ENCODE measurements around the gene RPS23. TPM values are rescaled to one million over a fixed set of nuclear protein-coding genes. Genes with fewer than 3 reads are reported as not detected.

RPS23 gene
- polyA plus RNA-seq (2013, experiment 1 of 4): 2,972 TPM
- 3,125 TPM for polyA plus RNA-seq (2013, experiment 2 of 4)
- 3,190 TPM for polyA plus RNA-seq (2013, experiment 3 of 4)
- 3,373 TPM for polyA plus RNA-seq (2013, experiment 4 of 4)

GRCh38 chr5:82277987-82278710 is at the start of gene RPS23:
RPS23 (minus strand) TSS chr5:82278354; CDS start chr5:82278323, 31 bp downstream.
- WGBS, 2 experiments: 0 to 1% methylated on average over 60 of the region's 60 CpGs
- Histone ChIP-seq H3K4me1 (ENCODE audit: control insufficient read depth, insufficient read depth, low read length) (peaks cover 11% of the 10 kb centered on the region), H3K36me3 (ENCODE audit: control insufficient read depth, insufficient read depth, low read length) (peaks cover 26% of the 10 kb centered on the region), H3K27me3 (ENCODE audit: control insufficient read depth, insufficient read depth, low read length, poor library complexity, severe bottlenecking) (no peaks in the 10 kb centered on the region), H3K27ac (ENCODE audit: insufficient read depth, low read depth, low read length, poor library complexity, severe bottlenecking) (peak within 1 kb of the TSS; percentile 80), H3K4me3 (ENCODE audit: insufficient read depth, low read depth, low read length) (peak within 1 kb of the TSS; percentile 93), H3K9me3 (ENCODE audit: control insufficient read depth, low read length) (no peaks in the 10 kb centered on the region)

GRCh38 chr5:82327941-82328340 is 49.8 kb upstream of the RPS23 start:
- Histone ChIP-seq H3K4me1 (ENCODE audit: control insufficient read depth, insufficient read depth, low read length) (no peaks in the 10 kb centered on the region), H3K9me3 (ENCODE audit: control insufficient read depth, low read length) (no peaks in the 10 kb centered on the region), H3K36me3 (ENCODE audit: control insufficient read depth, insufficient read depth, low read length) (no peaks in the 10 kb centered on the region), H3K27ac (ENCODE audit: insufficient read depth, low read depth, low read length, poor library complexity, severe bottlenecking) (no peak overlapping the region), H3K4me3 (ENCODE audit: insufficient read depth, low read depth, low read length) (no peak overlapping the region), H3K27me3 (ENCODE audit: control insufficient read depth, insufficient read depth, low read length, poor library complexity, severe bottlenecking) (no peaks in the 10 kb centered on the region)

GRCh38 chr5:82325996-82326395 is 47.8 kb upstream of the RPS23 start:
- H3K4me1 ChIP-seq (ENCODE audit: control insufficient read depth, insufficient read depth, low read length): no peaks in the 10 kb centered on the region
- H3K27me3 ChIP-seq (ENCODE audit: control insufficient read depth, insufficient read depth, low read length, poor library complexity, severe bottlenecking): no peaks in the 10 kb centered on the region
- no peaks in the 10 kb centered on the region for H3K36me3 ChIP-seq (ENCODE audit: control insufficient read depth, insufficient read depth, low read length)
- WGBS, 2 experiments: no CpG with 5 or more reads among the region's 1 CpG
- no peak overlapping the region for H3K4me3 ChIP-seq (ENCODE audit: insufficient read depth, low read depth, low read length)
- no peak overlapping the region for H3K27ac ChIP-seq (ENCODE audit: insufficient read depth, low read depth, low read length, poor library complexity, severe bottlenecking)
- no peaks in the 10 kb centered on the region for H3K9me3 ChIP-seq (ENCODE audit: control insufficient read depth, low read length)

- H3K4me1 ChIP-seq (ENCODE audit: control insufficient read depth, insufficient read depth, low read length): no peaks in the 10 kb centered on the region
- H3K4me3 ChIP-seq (ENCODE audit: insufficient read depth, low read depth, low read length): no peak overlapping the region
- no peaks in the 10 kb centered on the region for H3K36me3 ChIP-seq (ENCODE audit: control insufficient read depth, insufficient read depth, low read length)
- H3K27me3 ChIP-seq (ENCODE audit: control insufficient read depth, insufficient read depth, low read length, poor library complexity, severe bottlenecking): no peaks in the 10 kb centered on the region
- H3K27ac ChIP-seq (ENCODE audit: insufficient read depth, low read depth, low read length, poor library complexity, severe bottlenecking): no peak overlapping the region
- no peaks in the 10 kb centered on the region for H3K9me3 ChIP-seq (ENCODE audit: control insufficient read depth, low read length)
- WGBS, 2 experiments: 95 to 96% methylated on average over 10 of the region's 10 CpGs
Measured at GRCh38 chr5:82325155-82325554, 47.0 kb upstream of the RPS23 start.

- Histone ChIP-seq H3K9me3 (ENCODE audit: control insufficient read depth, low read length) (no peaks in the 10 kb centered on the region), H3K27ac (ENCODE audit: insufficient read depth, low read depth, low read length, poor library complexity, severe bottlenecking) (no peak overlapping the region), H3K4me1 (ENCODE audit: control insufficient read depth, insufficient read depth, low read length) (no peaks in the 10 kb centered on the region), H3K36me3 (ENCODE audit: control insufficient read depth, insufficient read depth, low read length) (no peaks in the 10 kb centered on the region), H3K27me3 (ENCODE audit: control insufficient read depth, insufficient read depth, low read length, poor library complexity, severe bottlenecking) (no peaks in the 10 kb centered on the region), H3K4me3 (ENCODE audit: insufficient read depth, low read depth, low read length) (no peak overlapping the region)
- WGBS, 2 experiments: 95 to 98% methylated on average over 1 of the region's 2 CpGs
Measured at GRCh38 chr5:82320966-82321365, 42.8 kb upstream of the RPS23 start.

- Histone ChIP-seq H3K4me1 (ENCODE audit: control insufficient read depth, insufficient read depth, low read length) (no peaks in the 10 kb centered on the region), H3K27me3 (ENCODE audit: control insufficient read depth, insufficient read depth, low read length, poor library complexity, severe bottlenecking) (no peaks in the 10 kb centered on the region), H3K27ac (ENCODE audit: insufficient read depth, low read depth, low read length, poor library complexity, severe bottlenecking) (no peak overlapping the region), H3K36me3 (ENCODE audit: control insufficient read depth, insufficient read depth, low read length) (no peaks in the 10 kb centered on the region), H3K9me3 (ENCODE audit: control insufficient read depth, low read length) (no peaks in the 10 kb centered on the region), H3K4me3 (ENCODE audit: insufficient read depth, low read depth, low read length) (no peak overlapping the region)
- 95% methylated on average over 5 of the region's 5 CpGs for WGBS, 2 experiments
Measured at GRCh38 chr5:82319651-82320376, 41.7 kb upstream of the RPS23 start.

- H3K4me3 ChIP-seq (ENCODE audit: insufficient read depth, low read depth, low read length): no peak overlapping the region
- no peaks in the 10 kb centered on the region for H3K9me3 ChIP-seq (ENCODE audit: control insufficient read depth, low read length)
- H3K27ac ChIP-seq (ENCODE audit: insufficient read depth, low read depth, low read length, poor library complexity, severe bottlenecking): no peak overlapping the region
- no peaks in the 10 kb centered on the region for H3K27me3 ChIP-seq (ENCODE audit: control insufficient read depth, insufficient read depth, low read length, poor library complexity, severe bottlenecking)
- H3K4me1 ChIP-seq (ENCODE audit: control insufficient read depth, insufficient read depth, low read length): no peaks in the 10 kb centered on the region
- 75 to 90% methylated on average over 2 of the region's 2 CpGs for WGBS, 2 experiments
- H3K36me3 ChIP-seq (ENCODE audit: control insufficient read depth, insufficient read depth, low read length): no peaks in the 10 kb centered on the region
Measured at GRCh38 chr5:82319192-82319591, 41.0 kb upstream of the RPS23 start.

GRCh38 chr5:82314964-82315758 is 37.0 kb upstream of the RPS23 start:
- H3K4me1 ChIP-seq (ENCODE audit: control insufficient read depth, insufficient read depth, low read length): peaks cover 14% of the 10 kb centered on the region
- no peaks in the 10 kb centered on the region for H3K36me3 ChIP-seq (ENCODE audit: control insufficient read depth, insufficient read depth, low read length)
- no peaks in the 10 kb centered on the region for H3K9me3 ChIP-seq (ENCODE audit: control insufficient read depth, low read length)
- no peak overlapping the region for H3K27ac ChIP-seq (ENCODE audit: insufficient read depth, low read depth, low read length, poor library complexity, severe bottlenecking)
- H3K4me3 ChIP-seq (ENCODE audit: insufficient read depth, low read depth, low read length): no peak overlapping the region
- no peaks in the 10 kb centered on the region for H3K27me3 ChIP-seq (ENCODE audit: control insufficient read depth, insufficient read depth, low read length, poor library complexity, severe bottlenecking)
- WGBS, 2 experiments: 96 to 97% methylated on average over 3 to 4 of the region's 4 CpGs

- Histone ChIP-seq H3K27me3 (ENCODE audit: control insufficient read depth, insufficient read depth, low read length, poor library complexity, severe bottlenecking) (no peaks in the 10 kb centered on the region), H3K9me3 (ENCODE audit: control insufficient read depth, low read length) (no peaks in the 10 kb centered on the region), H3K27ac (ENCODE audit: insufficient read depth, low read depth, low read length, poor library complexity, severe bottlenecking) (no peak overlapping the region), H3K36me3 (ENCODE audit: control insufficient read depth, insufficient read depth, low read length) (no peaks in the 10 kb centered on the region), H3K4me3 (ENCODE audit: insufficient read depth, low read depth, low read length) (no peak overlapping the region), H3K4me1 (ENCODE audit: control insufficient read depth, insufficient read depth, low read length) (peaks cover 14% of the 10 kb centered on the region)
- 90 to 92% methylated on average over 5 of the region's 5 CpGs for WGBS, 2 experiments
Measured at GRCh38 chr5:82313016-82313415, 34.9 kb upstream of the RPS23 start.

- H3K27ac ChIP-seq (ENCODE audit: insufficient read depth, low read depth, low read length, poor library complexity, severe bottlenecking): no peak overlapping the region
- no peaks in the 10 kb centered on the region for H3K36me3 ChIP-seq (ENCODE audit: control insufficient read depth, insufficient read depth, low read length)
- WGBS, 2 experiments: 49 to 52% methylated on average over 17 of the region's 17 CpGs
- H3K4me1 ChIP-seq (ENCODE audit: control insufficient read depth, insufficient read depth, low read length): peaks cover 15% of the 10 kb centered on the region
- no peak overlapping the region for H3K4me3 ChIP-seq (ENCODE audit: insufficient read depth, low read depth, low read length)
- H3K9me3 ChIP-seq (ENCODE audit: control insufficient read depth, low read length): no peaks in the 10 kb centered on the region
- no peaks in the 10 kb centered on the region for H3K27me3 ChIP-seq (ENCODE audit: control insufficient read depth, insufficient read depth, low read length, poor library complexity, severe bottlenecking)
Measured at GRCh38 chr5:82312373-82312856, 34.3 kb upstream of the RPS23 start.

Data from ectodermal cell (in vitro differentiated cells).